ES-I3 (cell line): ENCODE results near the gene RHOH.
"Not testable (repeated sequence)": the region's sequence is repeated elsewhere in the genome, so short reads cannot be mapped to it uniquely, and the experiment has no call there.

ENCODE experiments used
- H3K36me3 ChIP-seq: 2 replicates; pipeline ENCODE4 v1.6.1; 2013; ENCODE audit warnings: mild to moderate bottlenecking, low read length, control low read depth, moderate library complexity; ENCODE audit not compliant: insufficient read depth
- H3K4me1 ChIP-seq: 2 replicates; pipeline ENCODE4 v1.6.1; 2013; ENCODE audit warnings: mild to moderate bottlenecking, control low read depth, low read length; ENCODE audit not compliant: insufficient read depth
- H3K9ac ChIP-seq: 2 replicates; pipeline ENCODE4 v1.6.1; 2013; ENCODE audit warnings: low read depth, mild to moderate bottlenecking, low read length, moderate library complexity
- H3K9me3 ChIP-seq: 2 replicates; pipeline ENCODE4 v1.6.1; 2013; ENCODE audit warnings: mild to moderate bottlenecking, low read length, moderate library complexity; ENCODE audit not compliant: control insufficient read depth, insufficient read depth

RHOH gene

DNA sequence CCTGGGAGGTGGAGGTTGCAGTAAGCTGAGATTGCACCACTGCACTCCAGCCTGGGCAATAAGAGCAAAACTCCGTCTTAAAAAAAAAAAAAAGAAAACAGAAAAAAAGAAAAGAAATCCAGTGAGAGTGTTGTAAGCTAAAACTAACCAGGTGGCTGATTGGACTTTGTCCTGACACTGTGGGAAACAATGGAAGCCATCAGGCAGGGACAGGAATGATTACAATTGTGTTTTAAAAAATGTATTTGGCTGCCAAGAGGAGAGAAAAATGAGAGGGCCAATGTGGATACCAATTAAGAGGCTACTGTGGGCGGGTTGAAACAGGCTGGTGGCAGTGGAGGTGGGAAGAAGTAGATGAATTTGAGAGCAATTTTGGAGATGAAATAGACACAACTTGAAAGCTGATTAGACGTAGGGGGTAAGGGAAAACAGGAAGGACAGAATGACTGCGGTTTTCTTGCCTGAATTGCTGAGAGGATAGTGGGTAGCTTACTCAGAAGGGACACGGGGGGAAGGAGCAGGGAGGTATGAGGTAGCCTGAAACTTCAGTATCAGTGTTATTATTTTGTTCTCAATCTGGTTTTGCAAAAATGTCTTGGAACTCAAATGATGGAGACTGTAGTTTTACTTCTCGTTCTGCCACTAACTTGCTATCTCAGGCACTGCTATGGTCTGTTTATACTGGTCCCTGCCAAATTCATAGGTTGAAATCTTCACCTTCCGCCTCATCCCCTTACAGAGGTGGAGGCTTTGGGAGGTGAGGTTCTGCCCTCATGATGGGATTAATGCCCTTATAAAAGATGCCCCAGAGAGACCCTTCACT is 92.7 kb downstream of the RHOH start:
- Histone ChIP-seq H3K9me3 (no peaks in the 10 kb centered on the region), H3K4me1 (no peaks in the 10 kb centered on the region), H3K9ac (no peak overlapping the region), H3K36me3 (no peaks in the 10 kb centered on the region)

DNA sequence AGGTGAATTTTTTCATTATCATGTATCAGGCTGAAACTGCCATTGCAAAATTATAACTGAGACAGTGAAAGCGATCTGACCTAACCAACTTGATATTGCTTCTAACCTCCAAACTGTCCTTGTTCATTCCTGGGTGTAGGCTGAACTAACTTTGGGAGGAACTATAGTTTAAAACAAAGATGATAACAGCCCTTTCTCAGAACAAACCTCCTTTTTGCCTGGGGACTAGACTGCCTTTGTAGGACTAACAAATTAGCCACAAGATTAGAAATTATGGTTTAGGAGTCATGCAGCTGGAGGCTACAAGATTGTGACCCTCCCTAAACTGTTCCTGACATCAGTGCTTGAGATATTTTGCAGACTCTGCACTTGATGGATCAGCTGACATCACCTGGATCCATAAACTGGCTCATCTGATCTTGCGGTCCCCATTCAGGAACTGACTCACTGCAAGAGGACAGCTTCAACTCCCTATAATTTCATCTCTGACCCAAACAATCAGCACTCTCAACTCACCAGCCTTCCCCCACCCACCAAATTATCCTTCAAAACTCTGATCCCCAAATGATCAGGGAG is 93.9 kb downstream of the RHOH start:
- not testable (repeated sequence) for H3K9ac ChIP-seq, H3K9me3 ChIP-seq

DNA sequence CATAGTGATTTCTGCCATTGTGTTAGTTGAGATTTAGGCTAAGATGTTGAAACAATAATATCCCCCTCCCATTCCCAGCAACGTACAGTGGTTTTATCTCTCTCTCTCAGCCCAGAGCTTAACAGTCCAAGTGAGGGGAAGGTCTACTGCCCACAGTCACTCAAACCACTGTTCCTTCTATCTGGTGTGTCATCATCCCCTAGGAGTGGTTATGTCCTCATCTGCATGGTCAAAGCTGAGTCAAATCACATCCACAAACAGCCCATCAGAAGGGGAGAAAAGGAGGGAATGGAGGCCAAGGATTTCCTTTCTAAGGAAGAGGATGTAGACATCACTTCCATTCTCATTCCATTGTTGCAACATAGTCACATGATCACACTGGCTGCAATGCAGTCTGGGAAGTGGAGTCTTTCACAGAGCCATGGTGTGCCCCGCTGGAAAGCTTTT is 95.5 kb downstream of the RHOH start:
- H3K4me1 ChIP-seq = no peaks in the 10 kb centered on the region
- no peak overlapping the region for H3K9ac ChIP-seq
- no peaks in the 10 kb centered on the region; the same call in 1 of the 2 replicates for H3K9me3 ChIP-seq
- no peaks in the 10 kb centered on the region for H3K36me3 ChIP-seq

More for the DNA sequence above, 93.9 kb downstream of the RHOH start:
- H3K36me3 ChIP-seq, H3K4me1 ChIP-seq: not testable (repeated sequence)

DNA sequence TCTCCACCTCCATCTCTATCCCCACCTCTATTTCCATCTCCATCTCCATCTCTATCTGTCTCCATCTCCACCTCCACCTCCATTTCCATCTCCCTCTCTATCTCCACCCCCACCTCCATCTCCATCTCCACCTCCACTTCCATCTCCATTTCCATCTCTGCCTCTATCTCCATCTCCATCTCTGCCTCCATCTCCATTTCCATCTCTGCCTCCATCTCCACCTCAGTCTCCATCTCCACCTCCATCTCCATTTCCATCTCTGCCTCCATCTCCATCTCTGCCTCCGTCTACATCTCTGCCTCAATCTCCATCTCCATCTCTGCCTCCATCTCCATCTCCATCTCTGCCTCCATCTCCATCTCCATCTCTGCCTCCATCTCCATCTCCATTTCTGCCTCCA is 97.5 kb downstream of the RHOH start:
- Histone ChIP-seq H3K9me3 (no peaks in the 10 kb centered on the region; the same call in 1 of the 2 replicates), H3K36me3 (no peaks in the 10 kb centered on the region), H3K4me1 (no peaks in the 10 kb centered on the region), H3K9ac (no peak overlapping the region)

DNA sequence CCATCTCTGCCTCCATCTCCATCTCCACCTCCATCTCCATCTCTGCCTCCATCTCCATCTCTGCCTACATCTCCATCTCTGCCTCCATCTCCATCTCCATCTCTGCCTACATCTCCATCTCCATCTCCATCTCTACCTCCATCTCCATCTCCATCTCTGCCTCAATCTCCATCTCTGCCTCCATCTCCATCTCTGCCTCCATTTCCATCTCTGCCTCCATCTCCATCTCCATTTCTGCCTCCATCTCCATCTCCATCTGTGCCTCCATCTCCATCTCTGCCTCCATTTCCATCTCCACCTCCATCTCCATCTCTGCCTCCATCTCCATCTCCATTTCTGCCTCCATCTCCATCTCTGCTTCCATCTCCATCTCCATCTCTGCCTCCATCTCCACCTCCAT is 98.2 kb downstream of the RHOH start:
- H3K9me3 ChIP-seq, H3K36me3 ChIP-seq, H3K4me1 ChIP-seq, H3K9ac ChIP-seq: not testable (repeated sequence)

DNA sequence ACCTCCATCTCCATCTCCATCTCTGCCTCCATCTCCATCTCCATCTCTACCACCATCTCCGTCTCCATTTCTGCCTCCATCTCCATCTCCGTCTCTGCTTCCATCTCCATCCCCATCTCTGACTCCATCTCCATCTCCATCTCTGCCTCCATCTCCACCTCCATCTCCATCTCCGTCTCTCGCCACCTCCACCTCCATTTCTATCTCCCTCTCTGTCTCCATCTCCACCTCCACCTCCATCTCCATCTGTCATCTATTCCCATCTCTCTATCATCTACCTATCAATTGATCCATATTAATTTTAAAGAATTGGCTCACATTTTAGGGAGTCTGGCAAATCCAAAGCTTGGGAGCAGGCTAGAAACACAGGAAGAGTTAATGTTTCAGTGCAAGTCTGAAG is 98.7 kb downstream of the RHOH start:
- Histone ChIP-seq H3K4me1 (0 out of 2 replicates have a peak, but pooled peaks cover 5% of the 10 kb centered on the region), H3K9ac (no peak overlapping the region), H3K36me3 (no peaks in the 10 kb centered on the region), H3K9me3 (no peaks in the 10 kb centered on the region; the same call in 1 of the 2 replicates)
